Liver (tissue), 9 donors: ENCODE results near the gene MEI4. TPM values are rescaled to one million over a fixed set of nuclear protein-coding genes. Genes with fewer than 3 reads are reported as not detected.
"Not testable (repeated sequence)": the region's sequence is repeated elsewhere in the genome, so short reads cannot be mapped to it uniquely, and the experiment has no call there.

Experiments
- DNase-seq: peaks from one replicate; pipeline ENCODE4 v3.0.0-alpha.2; 2017; ENCODE audit warnings: low spot score
- H3K27ac ChIP-seq, 2 donors: one replicate each; pipeline ENCODE4 v1.7.0; 2013; ENCODE audit warnings: inconsistent platforms in 2 of 2, low read length in 2 of 2, control low read depth in 1 of 2, low read depth in 1 of 2, mild to moderate bottlenecking in 1 of 2
- H3K27me3 ChIP-seq, 4 donors: one replicate each; pipeline versions ENCODE4 v1.6.1 to v1.7.0; 2013; ENCODE audit warnings: low read length in 3 of 4, inconsistent platforms in 1 of 4, mild to moderate bottlenecking in 1 of 4, moderate library complexity in 1 of 4; ENCODE audit not compliant: control insufficient read depth in 4 of 4, insufficient read depth in 4 of 4
- H3K36me3 ChIP-seq, 4 donors: one replicate each; pipeline versions ENCODE4 v1.6.1 to v1.7.0; 2013; ENCODE audit warnings: low read length in 3 of 4, mild to moderate bottlenecking in 3 of 4, low read depth in 1 of 4, moderate library complexity in 1 of 4; ENCODE audit not compliant: control insufficient read depth in 4 of 4, insufficient read depth in 3 of 4
- H3K4me1 ChIP-seq, 4 donors: one replicate each; pipeline versions ENCODE4 v1.6.1 to v1.7.0; 2013; ENCODE audit warnings: low read length in 3 of 4, mild to moderate bottlenecking in 3 of 4, moderate library complexity in 1 of 4; ENCODE audit not compliant: control insufficient read depth in 4 of 4, insufficient read depth in 4 of 4
- H3K4me3 ChIP-seq, 3 donors: one replicate each; pipeline versions ENCODE4 v1.6.1 to v1.7.0; 2013; ENCODE audit warnings: low read length in 3 of 3, control low read depth in 1 of 3, low read depth in 1 of 3, mild to moderate bottlenecking in 1 of 3
- H3K9ac ChIP-seq, 2 donors: one replicate each; pipeline ENCODE4 v1.7.0; 2013; ENCODE audit warnings: low read length in 2 of 2, mild to moderate bottlenecking in 2 of 2, moderate library complexity in 2 of 2, control low read depth in 1 of 2, low read depth in 1 of 2
- H3K9me3 ChIP-seq, 4 donors: one replicate each; pipeline versions ENCODE4 v1.6.1 to v1.7.0; 2013; ENCODE audit warnings: low read length in 3 of 4; ENCODE audit not compliant: control insufficient read depth in 4 of 4
- CTCF ChIP-seq: fragments of 150-350 bp; IDR thresholded peaks from 2 replicates; pipeline ENCODE4 v1.5.1; 2017; ENCODE audit warnings: improper control_type of control experiment, low read depth, low read length; ENCODE audit not compliant: missing input control
- FOXA2 ChIP-seq: IDR thresholded peaks from 2 replicates; pipeline ENCODE4 v1.6.1; 2016; ENCODE audit warnings: antibody characterized with exemption
- GABPA ChIP-seq, 2 donors: IDR thresholded peaks in 1 of 2; conservative IDR thresholded peaks in 1 of 2; 2 replicates each; pipeline ENCODE4 v1.6.1; 2016; ENCODE audit warnings: antibody characterized with exemption in 2 of 2, mild to moderate bottlenecking in 1 of 2, moderate library complexity in 1 of 2
- HNF4A ChIP-seq, 2 donors: conservative IDR thresholded peaks; 2 replicates each; pipeline ENCODE4 v1.6.1; 2016; ENCODE audit warnings: antibody characterized with exemption in 2 of 2, mild to moderate bottlenecking in 2 of 2
- JUND ChIP-seq, 2 donors: IDR thresholded peaks; 2 replicates each; pipeline ENCODE4 v1.6.1; 2016; ENCODE audit warnings: antibody characterized with exemption in 2 of 2
- NR2F2 ChIP-seq: IDR thresholded peaks from 2 replicates; pipeline ENCODE4 v1.6.1; 2016; ENCODE audit warnings: antibody characterized with exemption
- RAD21 ChIP-seq, 2 donors: IDR thresholded peaks; 2 replicates each; pipeline ENCODE4 v1.6.1; 2016; ENCODE audit warnings: antibody characterized with exemption in 2 of 2, mild to moderate bottlenecking in 2 of 2
- TAF1 ChIP-seq: conservative IDR thresholded peaks from 2 replicates; pipeline ENCODE4 v1.6.1; 2016; ENCODE audit warnings: antibody characterized with exemption, mild to moderate bottlenecking
- WGBS: extraction: QIAGEN DNeasy Blood & Tissue Kit; methylation state at CpG from one replicate; pipeline ENCODE4 v1.1.7; 2013; 5-methylcytosine and 5-hydroxymethylcytosine counted together
- polyA plus RNA-seq, 2 donors: library from polyadenylated mRNA; stranded (reverse) in 1 of 2; unstranded in 1 of 2; fragments of 200-250 nt in 1 of 2; fragments of >200 nt in 1 of 2; fragmentation: Nextera tagmentation in 1 of 2; extraction: Ambion mirVana in 1 of 2; gene quantifications; one replicate each; pipeline versions ENCODE4 v1.2.1 to v1.2.3, GENCODE V29; 2013 to 2015
- total RNA-seq, 2 donors: library from RNA; depleted of rRNA; stranded (reverse); fragments of >200 nt; gene quantifications; one replicate each; pipeline ENCODE4 v1.2.3, GENCODE V29; 2014
- donor health status: healthy.
- donor health status: healthy.
- donor health status: healthy.
- donor health status: healthy.
- donor health status: healthy.

The MEI4 gene
- total and polyA plus RNA-seq, 4 donors, result 0.36 to 0.84 (median 0.42) TPM

GRCh38 chr6:77716311-77716710 is 63.5 kb downstream of the MEI4 start (continued):
- TF ChIP-seq TAF1 (no peak), GABPA (IDR thresholded peaks at IDR 0.05 in 1 of 2, conservative IDR thresholded peaks at IDR 0.05 in 1 of 2) (no peak)

DNA sequence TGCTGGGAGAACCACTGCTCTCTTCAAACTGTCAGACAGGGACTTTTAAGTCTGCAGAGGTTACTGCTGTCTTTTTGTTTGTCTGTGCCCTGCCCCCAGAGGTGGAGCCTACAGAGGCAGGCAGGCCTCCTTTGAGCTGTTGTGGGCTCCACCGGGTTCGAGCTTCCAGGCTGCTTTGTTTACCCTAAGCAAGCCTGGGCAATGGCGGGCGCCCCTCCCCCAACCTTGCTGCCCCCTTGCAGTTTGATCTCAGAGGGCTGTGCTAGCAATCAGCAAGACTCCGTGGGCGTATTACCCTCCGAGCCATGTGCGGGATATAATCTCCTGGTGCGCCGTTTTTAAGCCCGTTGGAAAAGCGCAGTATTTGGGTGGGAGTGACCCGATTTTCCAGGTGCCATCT is 83.2 kb downstream of the MEI4 start:
- H3K4me1 ChIP-seq, DNase-seq, H3K9me3 ChIP-seq, H3K36me3 ChIP-seq, H3K27me3 ChIP-seq, H3K27ac ChIP-seq, H3K9ac ChIP-seq, H3K4me3 ChIP-seq: not testable (repeated sequence)
- 93% methylated on average over 13 of the region's 13 CpGs for WGBS

- no peak overlapping the region for H3K27ac ChIP-seq
- no peak overlapping the region for H3K4me3 ChIP-seq
- H3K4me1 ChIP-seq, result peaks cover 2 to 4% (median 3%) of the 10 kb centered on the region in 4 donors
- DNase-seq, result no peak
- H3K27me3 ChIP-seq, result no peaks in the 10 kb centered on the region
- no peaks in the 10 kb centered on the region for H3K9me3 ChIP-seq
- H3K9ac ChIP-seq, result peak overlapping the region in 1 of 2 donors; percentile 6
- TF ChIP-seq FOXA2 (no peak), NR2F2 (no peak), RAD21 (IDR thresholded peaks at IDR 0.05) (peak; percentile 83 to 90), CTCF (peak; percentile 56), JUND (IDR thresholded peaks at IDR 0.05) (no peak)
- 2% methylated on average over 1 of the region's 1 CpG for WGBS
- H3K36me3 ChIP-seq, result no peaks in the 10 kb centered on the region
Observed at GRCh38 chr6:77740380-77740779, 87.5 kb downstream of the MEI4 start.

- not testable (repeated sequence) for H3K27me3 ChIP-seq, H3K4me3 ChIP-seq, H3K36me3 ChIP-seq, H3K9ac ChIP-seq, H3K4me1 ChIP-seq, DNase-seq, H3K27ac ChIP-seq, H3K9me3 ChIP-seq
- WGBS, result 58% methylated on average over 1 of the region's 1 CpG
Observed at GRCh38 chr6:77752156-77752555, 99.3 kb downstream of the MEI4 start.

GRCh38 chr6:77762386-77762785 is 109.5 kb downstream of the MEI4 start:
- Histone ChIP-seq H3K27ac (no peak overlapping the region), H3K4me3 (no peak overlapping the region), H3K4me1 (peaks cover 1 to 15% (median 9%) of the 10 kb centered on the region in 4 donors), H3K9me3 (no peaks in the 10 kb centered on the region), H3K27me3 (no peaks in the 10 kb centered on the region), H3K36me3 (no peaks in the 10 kb centered on the region), H3K9ac (no peak overlapping the region)
- WGBS, result 47% methylated on average over 2 of the region's 2 CpGs
- DNase-seq, result no peak
- TF ChIP-seq HNF4A (conservative IDR thresholded peaks at IDR 0.05) (peak; percentile 8 to 34), FOXA2 (no peak)
